Measurements from ENCODE around the gene RPS6KA6. TPM values are rescaled to one million over a fixed set of nuclear protein-coding genes. Genes with fewer than 3 reads are reported as not detected.

The RPS6KA6 gene
- polyA plus RNA-seq, 1 donor (not counting 4 experiments of a cell fraction or from before 2014, with no cell fraction given) = 2.7 TPM

GRCh38 chrX:84197550-84197949 is 9.6 kb upstream of the RPS6KA6 start:
- TF ChIP-seq EZH2 (IDR thresholded peaks at IDR 0.05; ENCODE audit: low read length) (no peak), CTCF (optimal IDR thresholded peaks at IDR 0.05 in 1 of 3, IDR thresholded peaks at IDR 0.05 in 1 of 3, conservative IDR thresholded peaks at IDR 0.05 in 1 of 3; ENCODE audit: extremely low read depth in 1 of 3, insufficient read depth in 2 of 3, low read length in 3 of 3) (no peak)
- Histone ChIP-seq H3K4me3 (ENCODE audit: control insufficient read depth in 2 of 3, extremely low read depth in 1 of 3, insufficient read depth in 2 of 3, low read depth in 1 of 3, low read length in 3 of 3) (no peak overlapping the region), H3K36me3 (ENCODE audit: control insufficient read depth in 2 of 2, extremely low read depth in 1 of 2, insufficient read depth in 2 of 2, low read length in 2 of 2) (no peaks in the 10 kb centered on the region), H3K9me1 (ENCODE audit: control insufficient read depth, extremely low read depth, insufficient read depth, low read length) (no peaks in the 10 kb centered on the region), H3K4me2 (ENCODE audit: control insufficient read depth, extremely low read depth, insufficient read depth, low read depth, low read length) (no peak overlapping the region), H3K79me2 (ENCODE audit: control insufficient read depth, insufficient read depth, low read length) (no peaks in the 10 kb centered on the region), H2AFZ (ENCODE audit: control insufficient read depth, low read length) (no peak overlapping the region), H3K9me3 (ENCODE audit: control insufficient read depth, low read depth, low read length) (no peaks in the 10 kb centered on the region), H4K20me1 (ENCODE audit: control insufficient read depth, extremely low read depth, insufficient read depth, low read length) (no peaks in the 10 kb centered on the region), H3K27me3 (ENCODE audit: control insufficient read depth, extremely low read depth, insufficient read depth, low read length) (no peaks in the 10 kb centered on the region), H3K9ac (ENCODE audit: control insufficient read depth, extremely low read depth, insufficient read depth, low read length) (no peak overlapping the region), H3K27ac (ENCODE audit: control insufficient read depth, insufficient read depth, low read length) (no peak overlapping the region), H3K4me1 (ENCODE audit: control insufficient read depth, extremely low read depth, insufficient read depth, low read length) (no peaks in the 10 kb centered on the region)
- dilution Hi-C loops (cut with MboI; ENCODE audit: extremely low pct_ligation_motif_present, low sequenced_read_pairs) = no loop called here
- DNase-seq (ENCODE audit: low read depth, low spot score) (no peak), FAIRE-seq (no peak)

DNA sequence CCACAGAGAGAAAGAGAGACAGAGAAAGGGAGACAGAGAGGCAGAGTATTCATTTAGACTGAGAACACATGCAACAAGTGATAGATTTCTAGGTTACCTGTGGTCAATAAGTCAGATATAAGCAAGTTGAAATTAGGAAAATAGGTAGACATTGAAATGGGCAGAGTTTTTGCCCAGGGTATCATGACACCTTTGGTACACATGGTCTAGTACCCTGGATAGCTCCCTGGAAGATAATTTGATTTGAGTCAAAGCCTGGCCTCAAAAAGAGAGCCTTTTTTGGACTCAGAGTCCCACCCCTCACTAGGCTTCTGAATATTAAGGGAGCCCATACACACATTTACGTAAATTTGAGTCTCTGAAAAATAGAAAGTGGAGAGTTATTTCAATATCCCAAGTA is 4.0 kb upstream of the RPS6KA6 start:
- Histone ChIP-seq H3K27me3 (ENCODE audit: control insufficient read depth, extremely low read depth, insufficient read depth, low read length) (no peaks in the 10 kb centered on the region), H3K9ac (ENCODE audit: control insufficient read depth, extremely low read depth, insufficient read depth, low read length) (no peak overlapping the region), H3K9me3 (ENCODE audit: control insufficient read depth, low read depth, low read length) (no peaks in the 10 kb centered on the region), H3K36me3 (ENCODE audit: control insufficient read depth in 2 of 2, extremely low read depth in 1 of 2, insufficient read depth in 2 of 2, low read length in 2 of 2) (no peaks in the 10 kb centered on the region), H3K79me2 (ENCODE audit: control insufficient read depth, insufficient read depth, low read length) (no peaks in the 10 kb centered on the region), H3K27ac (ENCODE audit: control insufficient read depth, insufficient read depth, low read length) (no peak overlapping the region), H3K9me1 (ENCODE audit: control insufficient read depth, extremely low read depth, insufficient read depth, low read length) (no peaks in the 10 kb centered on the region), H4K20me1 (ENCODE audit: control insufficient read depth, extremely low read depth, insufficient read depth, low read length) (no peaks in the 10 kb centered on the region), H2AFZ (ENCODE audit: control insufficient read depth, low read length) (no peak overlapping the region), H3K4me3 (ENCODE audit: control insufficient read depth in 2 of 3, extremely low read depth in 1 of 3, insufficient read depth in 2 of 3, low read depth in 1 of 3, low read length in 3 of 3) (no peak overlapping the region), H3K4me1 (ENCODE audit: control insufficient read depth, extremely low read depth, insufficient read depth, low read length) (no peaks in the 10 kb centered on the region), H3K4me2 (ENCODE audit: control insufficient read depth, extremely low read depth, insufficient read depth, low read depth, low read length) (no peak overlapping the region)
- no peak for DNase-seq (ENCODE audit: low read depth, low spot score)
- dilution Hi-C loops (cut with MboI; ENCODE audit: extremely low pct_ligation_motif_present, low sequenced_read_pairs) = no loop called here
- TF ChIP-seq EZH2 (IDR thresholded peaks at IDR 0.05; ENCODE audit: low read length) (no peak), CTCF (optimal IDR thresholded peaks at IDR 0.05 in 1 of 3, IDR thresholded peaks at IDR 0.05 in 1 of 3, conservative IDR thresholded peaks at IDR 0.05 in 1 of 3; ENCODE audit: extremely low read depth in 1 of 3, insufficient read depth in 2 of 3, low read length in 3 of 3) (no peak)
- FAIRE-seq = no peak

Measured in keratinocyte (primary cell).